SK-N-MC (cell line): ENCODE results near the gene GDAP2.

Source experiments
- EZH2 ChIP-seq: fragments of 200-600 bp; sonication (generic); IDR thresholded peaks from one replicate; pipeline ENCODE4 v1.6.1; 2017; ENCODE audit warnings: antibody characterized with exemption
- POLR2AphosphoS5 ChIP-seq: IDR thresholded peaks from 2 replicates; pipeline ENCODE4 v1.6.1; 2012; ENCODE audit warnings: mild to moderate bottlenecking, low read depth, low read length, borderline replicate concordance

DNA sequence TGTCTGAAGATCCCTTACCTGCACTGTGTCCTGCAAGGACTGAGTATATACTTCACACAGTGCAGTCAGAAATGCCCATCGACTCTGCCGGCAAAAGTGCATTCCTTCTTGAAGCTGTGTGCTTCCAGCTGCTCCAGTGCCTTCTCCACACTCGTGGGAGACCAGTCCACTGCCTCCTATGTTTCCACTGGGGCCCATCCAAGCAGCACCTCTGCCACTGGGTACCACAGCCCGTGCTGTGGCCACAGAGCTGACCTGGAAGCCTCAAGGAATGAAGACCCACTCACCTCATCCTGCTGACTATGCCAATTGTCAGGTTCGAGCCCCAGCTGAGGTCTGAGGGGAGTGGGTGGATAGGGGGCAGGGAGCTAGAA, 108.1 kb downstream of the GDAP2 start:
- TF ChIP-seq POLR2AphosphoS5 (no peak), EZH2 (no peak)
